GM21786 (cell line): ENCODE results near the gene PREX1.
A peak's percentile ranks its signal among the peaks of the same experiment; 100 is the strongest.
"Not testable (repeated sequence)": the region's sequence is repeated elsewhere in the genome, so short reads cannot be mapped to it uniquely, and the experiment has no call there.

Experiments used
- ATAC-seq: cut with Tn5 transposase; IDR thresholded peaks from one replicate; pipeline ENCODE4 v1.9.1; 2021; ENCODE audit not compliant: unreplicated experiment

The PREX1 gene

GRCh38 chr20:48776306-48776705 lies 51.5 kb downstream of the PREX1 start:
- ATAC-seq = no peak

GRCh38 chr20:48775545-48775944 lies 52.3 kb downstream of the PREX1 start:
- not testable (repeated sequence) for ATAC-seq

DNA sequence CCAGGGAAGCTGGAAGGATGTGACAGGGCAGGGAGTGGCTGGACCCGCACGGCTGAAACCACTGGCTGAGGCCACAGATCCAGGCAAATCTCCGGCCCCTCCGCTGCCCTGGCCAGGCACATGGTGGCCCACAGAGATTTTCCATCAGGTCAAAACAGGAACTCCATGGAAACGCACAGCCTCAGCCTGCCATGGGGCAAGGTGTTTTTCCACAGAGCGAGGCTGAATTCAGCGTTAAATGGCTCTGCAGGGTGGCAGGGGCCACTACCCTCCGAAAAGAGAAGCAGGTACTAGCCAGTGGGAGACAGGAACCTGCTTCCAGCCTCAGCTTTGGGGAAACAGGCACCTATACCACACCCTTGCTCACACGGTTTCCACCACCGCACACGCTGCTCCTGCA lies 53.1 kb downstream of the PREX1 start:
- no peak for ATAC-seq

DNA sequence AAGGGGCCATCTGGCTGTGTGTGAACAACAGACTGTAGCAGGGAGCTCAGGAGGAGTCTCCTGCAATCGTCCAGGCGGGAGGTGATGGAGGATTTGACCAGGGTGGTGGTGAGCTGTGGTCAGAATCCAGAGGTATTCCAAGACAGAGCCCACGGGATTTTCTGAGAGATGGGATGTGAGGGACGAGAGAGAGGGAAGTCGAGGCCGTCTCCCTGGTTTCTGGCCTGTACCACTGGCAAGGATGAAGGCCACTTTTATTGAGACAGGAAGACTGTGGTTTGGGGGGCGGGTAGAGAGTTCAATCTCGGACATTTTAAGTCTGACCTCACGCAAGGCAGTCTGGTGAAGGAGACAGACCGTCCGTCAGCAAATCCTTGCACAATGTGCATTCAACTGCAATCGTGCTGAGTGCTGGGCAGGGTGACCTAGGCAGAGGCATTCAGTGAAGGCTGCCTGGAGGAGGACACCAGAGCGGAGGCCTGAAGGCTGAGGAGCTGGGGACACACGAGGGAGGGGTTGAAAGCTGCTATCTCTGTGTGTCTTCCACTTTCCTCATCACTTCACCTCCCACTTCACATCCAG lies 53.9 kb downstream of the PREX1 start:
- ATAC-seq = no peak

- ATAC-seq = no peak
Observed at GRCh38 chr20:48772183-48772976, 55.4 kb downstream of the PREX1 start.

GRCh38 chr20:48771542-48771941 lies 56.3 kb downstream of the PREX1 start:
- ATAC-seq = no peak

DNA sequence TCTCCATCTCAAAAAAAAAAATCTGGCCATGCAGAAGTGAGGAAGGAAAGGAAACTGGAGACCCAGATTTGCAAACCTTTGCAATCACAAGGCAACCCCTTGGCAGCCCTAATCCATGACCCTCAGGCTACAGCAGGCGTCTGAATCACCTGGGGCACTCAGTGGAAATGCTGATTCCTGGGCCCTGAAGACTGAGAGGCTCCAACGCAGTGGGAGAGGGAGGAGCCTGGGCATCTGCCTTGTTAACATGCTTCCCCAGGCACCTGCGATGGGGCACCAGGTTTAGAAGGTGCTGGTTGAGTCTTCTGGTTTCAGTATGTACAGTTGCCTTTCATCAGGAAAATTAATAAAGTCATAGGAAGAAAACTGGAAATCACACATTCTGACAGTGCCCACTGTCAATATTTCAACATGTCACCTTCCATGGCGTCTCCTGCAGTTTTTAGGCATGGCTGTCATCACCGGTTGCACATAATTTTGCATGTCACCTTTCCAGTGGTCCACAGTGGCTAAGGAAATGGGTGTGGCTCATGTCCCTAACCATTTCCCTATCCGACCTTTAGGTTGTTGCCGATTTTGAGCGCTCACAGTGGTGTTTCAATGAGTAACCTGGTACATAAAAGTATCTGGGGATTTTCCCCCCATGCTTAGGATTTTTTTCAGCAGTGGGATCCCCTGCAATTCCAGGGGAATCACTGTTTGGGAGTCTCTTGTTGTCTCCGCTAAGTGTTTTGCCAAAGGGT lies 56.9 kb downstream of the PREX1 start:
- no peak for ATAC-seq

DNA sequence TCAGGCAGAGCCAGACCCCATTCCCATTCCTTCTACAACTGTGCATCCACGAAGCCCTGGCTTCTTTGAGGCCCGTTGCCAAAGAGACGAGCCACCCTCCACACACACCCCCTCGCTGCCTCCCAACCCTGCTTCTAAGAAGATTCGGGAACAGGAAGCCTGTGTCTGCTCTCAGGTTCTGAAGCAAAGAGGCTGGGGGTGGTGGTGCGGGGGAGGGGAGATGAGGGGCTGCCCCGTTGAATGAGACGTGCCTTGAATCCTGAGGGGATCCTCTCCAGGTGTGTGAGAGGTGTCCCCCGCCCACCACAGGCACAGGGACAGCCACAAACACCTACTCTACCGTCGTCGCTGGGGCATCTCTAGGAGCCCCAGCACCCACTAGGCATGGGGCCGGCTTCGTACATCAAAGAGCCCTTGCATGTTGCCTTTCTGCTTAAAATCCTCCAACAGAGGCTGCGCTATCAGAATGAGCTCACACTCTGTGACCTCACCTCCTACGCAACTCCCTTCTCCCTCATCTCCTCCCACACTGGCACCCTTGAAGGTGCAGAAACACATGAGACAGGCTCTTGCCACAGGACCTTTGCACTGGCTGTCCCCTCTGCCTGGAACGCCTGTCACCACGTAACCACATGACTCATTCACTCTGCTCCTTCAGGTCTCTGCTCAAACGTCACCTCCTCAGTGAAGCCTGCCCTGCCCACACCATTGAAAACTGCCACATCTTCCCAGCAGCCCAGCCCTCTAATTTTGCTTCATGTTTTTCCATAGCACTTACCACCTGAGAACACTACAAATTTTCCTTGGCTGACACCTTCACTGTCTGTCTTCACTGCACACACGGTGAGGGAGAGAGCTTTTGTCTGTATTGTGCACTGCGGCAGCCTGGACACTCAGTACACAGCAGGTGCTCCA lies 58.5 kb downstream of the PREX1 start:
- no peak for ATAC-seq

DNA sequence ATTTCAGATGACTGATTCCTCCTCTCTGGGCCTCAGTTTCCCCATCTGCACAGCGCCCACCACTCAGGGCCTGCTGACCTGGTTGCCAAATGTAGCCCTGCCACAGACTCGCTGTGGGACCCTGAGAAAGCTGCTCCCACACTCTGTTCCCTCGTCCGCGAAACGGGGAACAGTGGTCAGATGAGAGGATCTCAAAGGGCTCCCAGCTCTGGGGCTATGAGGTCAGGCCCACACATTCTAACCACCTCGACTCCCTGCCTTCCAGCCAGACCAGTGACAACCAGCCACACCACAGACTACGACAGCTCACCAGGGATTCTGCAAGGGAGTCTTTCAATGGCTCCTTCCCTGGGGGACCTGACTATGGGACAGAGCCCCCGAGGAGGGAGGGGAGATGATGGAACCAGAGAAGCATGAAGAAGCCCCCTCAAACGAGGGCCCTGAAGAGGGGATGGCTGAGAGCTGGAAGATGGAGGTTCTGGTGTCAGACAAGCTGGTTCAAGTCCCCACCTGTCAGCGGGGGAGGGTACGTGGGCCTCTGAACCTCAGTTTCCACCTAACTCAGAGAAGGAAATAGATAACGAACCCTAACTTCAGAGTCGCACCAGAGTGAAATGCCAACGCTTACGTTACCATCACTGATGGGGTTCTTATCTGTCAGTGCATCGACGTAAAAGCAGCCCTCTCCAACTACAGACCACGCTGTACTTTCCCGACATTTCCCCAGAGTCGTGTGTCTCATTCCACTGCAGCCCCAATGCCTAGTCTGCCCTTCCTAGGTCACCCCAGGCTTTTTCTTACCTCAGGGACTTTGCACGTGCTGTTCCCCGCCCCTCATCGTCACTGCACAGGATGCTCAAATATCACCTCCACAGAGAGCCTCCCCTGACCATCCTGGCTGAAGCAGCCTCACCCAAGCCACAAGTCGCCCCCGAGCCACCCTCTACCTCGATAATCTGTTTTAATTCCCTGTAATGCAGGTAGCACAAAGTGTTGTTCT lies 60.5 kb downstream of the PREX1 start:
- no peak for ATAC-seq

DNA sequence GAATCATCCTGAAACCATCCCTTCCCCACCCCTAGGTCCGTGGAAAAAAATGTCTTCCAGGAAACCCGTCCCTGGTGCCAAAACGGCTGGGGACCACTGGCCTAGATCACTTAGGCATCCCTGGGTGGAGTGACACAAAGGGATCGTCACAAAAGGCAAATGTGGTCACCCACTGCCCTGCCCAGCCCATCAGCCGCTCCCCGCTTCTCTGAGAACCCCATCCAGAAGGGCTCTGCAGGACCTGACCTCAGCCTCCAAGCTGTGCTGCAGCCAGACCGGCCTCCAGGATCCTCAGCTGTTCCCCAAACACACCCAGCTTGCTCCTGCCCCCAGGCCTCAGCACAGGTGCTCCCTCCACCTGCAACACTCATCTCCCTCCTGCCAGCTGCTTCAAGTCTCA lies 61.6 kb downstream of the PREX1 start:
- no peak for ATAC-seq

GRCh38 chr20:48765359-48765758 lies 62.4 kb downstream of the PREX1 start:
- no peak for ATAC-seq

- ATAC-seq = no peak
Observed at GRCh38 chr20:48763216-48763914, 64.4 kb downstream of the PREX1 start.

- no peak for ATAC-seq
Observed at GRCh38 chr20:48761874-48762273, 65.9 kb downstream of the PREX1 start.

GRCh38 chr20:48761023-48761785 lies 66.6 kb downstream of the PREX1 start:
- no peak for ATAC-seq

- ATAC-seq = peak; percentile 77
Observed at GRCh38 chr20:48760403-48760983, 67.3 kb downstream of the PREX1 start.

DNA sequence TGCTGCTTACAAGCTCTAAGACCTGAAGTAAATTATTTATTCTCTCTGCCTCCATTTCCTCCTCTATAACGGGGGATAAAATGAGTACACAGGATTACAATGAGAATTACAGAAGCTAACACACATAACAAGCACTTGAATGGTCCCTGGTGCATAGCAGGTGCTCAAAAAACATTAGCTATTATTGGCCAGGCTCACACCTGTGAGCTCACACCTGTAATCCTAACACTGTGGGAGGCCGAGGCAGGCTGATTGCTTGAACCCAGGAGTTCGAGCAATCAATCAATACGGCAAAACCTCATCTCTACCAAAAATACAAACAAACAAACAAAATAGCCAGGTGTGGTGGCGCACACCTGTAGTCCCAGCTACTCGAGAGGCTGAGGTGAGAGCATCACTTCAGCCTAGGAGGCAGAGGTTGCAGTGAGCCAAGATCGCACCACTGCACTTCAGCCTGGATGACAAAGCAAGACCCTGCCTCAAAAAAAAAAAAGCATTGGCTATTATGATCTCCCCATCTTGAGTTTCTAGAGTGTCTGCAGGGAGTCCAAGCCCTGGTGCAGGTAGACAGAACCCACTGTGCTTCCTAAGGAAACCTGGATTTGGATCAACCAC lies 68.1 kb downstream of the PREX1 start:
- no peak for ATAC-seq

GRCh38 chr20:48758206-48758820 lies 69.5 kb downstream of the PREX1 start:
- no peak for ATAC-seq
